GM23338 (cell line): ENCODE measurements around the gene PKNOX2. TPM values are rescaled to one million over a fixed set of nuclear protein-coding genes. Genes with fewer than 3 reads are reported as not detected.

ENCODE experiments used
- ATAC-seq: fragments of 200-7000 bp; cut with Tn5 transposase; 3 replicates; pipeline ENCODE4 v1.9.1; 2020
- DNase-seq: peaks from one replicate; pipeline ENCODE4 v3.0.0-alpha.2; 2015; ENCODE audit warnings: low spot score
- H2AFZ ChIP-seq: fragments of 200-600 bp; sonication (generic); 2 replicates; pipeline ENCODE4 v1.8.0; 2016; ENCODE audit warnings: antibody characterized with exemption, mild to moderate bottlenecking, moderate library complexity
- H3F3A ChIP-seq: fragments of 200-600 bp; sonication (generic); replicated peaks from 2 replicates; pipeline ENCODE4 v1.8.0; 2017; ENCODE audit warnings: antibody characterized with exemption, mixed run types, low read depth
- H3K27ac ChIP-seq: fragments of 200-600 bp; sonication (generic); 2 replicates; pipeline ENCODE4 v1.6.1; 2016; ENCODE audit warnings: low read depth
- H3K27me3 ChIP-seq: fragments of 200-600 bp; sonication (generic); 2 replicates; pipeline ENCODE4 v1.8.0; 2016; ENCODE audit warnings: mild to moderate bottlenecking, mixed run types, moderate library complexity; ENCODE audit not compliant: insufficient read depth
- H3K36me3 ChIP-seq: fragments of 200-600 bp; sonication (generic); 2 replicates; pipeline ENCODE4 v1.8.0; 2016; ENCODE audit warnings: mild to moderate bottlenecking; ENCODE audit not compliant: insufficient read depth
- H3K4me1 ChIP-seq: fragments of 200-600 bp; sonication (generic); 2 replicates; pipeline ENCODE4 v1.8.0; 2016; ENCODE audit warnings: mild to moderate bottlenecking, moderate library complexity; ENCODE audit not compliant: insufficient read depth
- H3K4me2 ChIP-seq: fragments of 200-600 bp; sonication (generic); 2 replicates; pipeline ENCODE4 v1.7.1; 2017; ENCODE audit warnings: mixed run types
- H3K4me3 ChIP-seq: fragments of 200-600 bp; sonication (generic); 2 replicates; pipeline ENCODE4 v1.6.1; 2016; ENCODE audit warnings: mixed run types
- H3K79me2 ChIP-seq: fragments of 200-600 bp; sonication (generic); replicated peaks from 2 replicates; pipeline ENCODE4 v1.8.0; 2017; ENCODE audit warnings: mild to moderate bottlenecking; ENCODE audit not compliant: insufficient read depth
- H3K9me2 ChIP-seq: fragments of 200-600 bp; sonication (generic); 2 replicates; pipeline ENCODE4 v1.8.0; 2017; ENCODE audit not compliant: insufficient read depth
- H4K20me1 ChIP-seq: fragments of 200-600 bp; sonication (generic); replicated peaks from 2 replicates; pipeline ENCODE4 v1.8.0; 2017; ENCODE audit warnings: mild to moderate bottlenecking; ENCODE audit not compliant: insufficient read depth
- H3K27ac Mint-ChIP-seq: 2 replicates; pipeline ENCODE4 v1.8.0; 2020; ENCODE audit warnings: inconsistent platforms, mild to moderate bottlenecking, moderate library complexity, mixed read lengths
- H3K27me3 Mint-ChIP-seq: 3 replicates; pipeline ENCODE4 v1.8.0; 2022; ENCODE audit warnings: low read depth, mild to moderate bottlenecking, moderate library complexity, mixed read lengths, inconsistent platforms; ENCODE audit not compliant: insufficient read depth, poor library complexity
- H3K36me3 Mint-ChIP-seq: 3 replicates; pipeline ENCODE4 v1.8.0; 2021; ENCODE audit warnings: low read depth, mild to moderate bottlenecking, inconsistent platforms, moderate library complexity, mixed read lengths
- H3K4me1 Mint-ChIP-seq: 3 replicates; pipeline ENCODE4 v1.8.0; 2020; ENCODE audit warnings: mild to moderate bottlenecking, inconsistent platforms, mixed read lengths
- H3K4me3 Mint-ChIP-seq: 3 replicates; pipeline ENCODE4 v1.8.0; 2021; ENCODE audit warnings: moderate library complexity, mild to moderate bottlenecking, inconsistent platforms, mixed read lengths
- H3K9me3 Mint-ChIP-seq: 3 replicates; pipeline ENCODE4 v1.8.0; 2020; ENCODE audit warnings: moderate library complexity, mild to moderate bottlenecking, inconsistent platforms, mixed read lengths
- CREB1 ChIP-seq: fragments of 250-450 bp; sonication (Bioruptor Pico); IDR thresholded peaks from 2 replicates; pipeline ENCODE4 v1.5.0; 2020; ENCODE audit warnings: low read depth, mild to moderate bottlenecking, moderate library complexity
- EZH2 ChIP-seq: fragments of 200-600 bp; sonication (generic); IDR thresholded peaks from one replicate; pipeline ENCODE4 v1.8.0; 2017; ENCODE audit warnings: antibody characterized with exemption, mild to moderate bottlenecking, low read depth; ENCODE audit not compliant: unreplicated experiment
- EZH2phosphoT487 ChIP-seq: fragments of 200-600 bp; sonication (generic); IDR thresholded peaks from one replicate; pipeline ENCODE4 v1.8.1; 2018; ENCODE audit warnings: antibody characterized with exemption; ENCODE audit not compliant: unreplicated experiment
- NANOG ChIP-seq: IDR thresholded peaks from 2 replicates; pipeline ENCODE4 v1.6.1; 2016; ENCODE audit warnings: antibody characterized with exemption, borderline replicate concordance
- ZNF114 ChIP-seq: fragments of 250-450 bp; sonication (Bioruptor Pico); IDR thresholded peaks from 2 replicates; pipeline ENCODE4 v1.5.0; 2020; ENCODE audit warnings: mild to moderate bottlenecking, moderate library complexity
- ZNF331 ChIP-seq: fragments of 250-450 bp; sonication (Bioruptor Pico); IDR thresholded peaks from 2 replicates; pipeline ENCODE4 v1.5.0; 2020; ENCODE audit warnings: low read depth, mild to moderate bottlenecking, moderate library complexity
- polyA plus RNA-seq: library from polyadenylated mRNA; unstranded; fragments of >200 nt; fragmentation: Nextera tagmentation; extraction: Ambion mirVana; gene quantifications from 2 replicates; pipeline ENCODE4 v1.2.1, GENCODE V29; 2016
- total RNA-seq: library from RNA; depleted of rRNA; stranded (reverse); fragments of >200 nt; shearing (Covaris generic); gene quantifications from 2 replicates; pipeline ENCODE4 v1.2.3, GENCODE V29; 2014
- TF ChIP-seq, protein P1 (sequence below): IDR thresholded peaks from 2 replicates; pipeline ENCODE4 v1.6.1; 2016; ENCODE audit warnings: antibody characterized with exemption
- TF ChIP-seq, protein P2 (sequence below): fragments of 250-450 bp; sonication (Bioruptor Pico); IDR thresholded peaks from 2 replicates; pipeline ENCODE4 v1.5.0; 2020; ENCODE audit warnings: mild to moderate bottlenecking, moderate library complexity
- TF ChIP-seq, protein P3 (sequence below): IDR thresholded peaks from one replicate; pipeline ENCODE4 v1.6.1; 2018; ENCODE audit warnings: antibody characterized with exemption; ENCODE audit not compliant: unreplicated experiment

The PKNOX2 gene
- total and polyA plus RNA-seq, 2 experiments from 2014 or later: 0.42 to 0.83 TPM

DNA sequence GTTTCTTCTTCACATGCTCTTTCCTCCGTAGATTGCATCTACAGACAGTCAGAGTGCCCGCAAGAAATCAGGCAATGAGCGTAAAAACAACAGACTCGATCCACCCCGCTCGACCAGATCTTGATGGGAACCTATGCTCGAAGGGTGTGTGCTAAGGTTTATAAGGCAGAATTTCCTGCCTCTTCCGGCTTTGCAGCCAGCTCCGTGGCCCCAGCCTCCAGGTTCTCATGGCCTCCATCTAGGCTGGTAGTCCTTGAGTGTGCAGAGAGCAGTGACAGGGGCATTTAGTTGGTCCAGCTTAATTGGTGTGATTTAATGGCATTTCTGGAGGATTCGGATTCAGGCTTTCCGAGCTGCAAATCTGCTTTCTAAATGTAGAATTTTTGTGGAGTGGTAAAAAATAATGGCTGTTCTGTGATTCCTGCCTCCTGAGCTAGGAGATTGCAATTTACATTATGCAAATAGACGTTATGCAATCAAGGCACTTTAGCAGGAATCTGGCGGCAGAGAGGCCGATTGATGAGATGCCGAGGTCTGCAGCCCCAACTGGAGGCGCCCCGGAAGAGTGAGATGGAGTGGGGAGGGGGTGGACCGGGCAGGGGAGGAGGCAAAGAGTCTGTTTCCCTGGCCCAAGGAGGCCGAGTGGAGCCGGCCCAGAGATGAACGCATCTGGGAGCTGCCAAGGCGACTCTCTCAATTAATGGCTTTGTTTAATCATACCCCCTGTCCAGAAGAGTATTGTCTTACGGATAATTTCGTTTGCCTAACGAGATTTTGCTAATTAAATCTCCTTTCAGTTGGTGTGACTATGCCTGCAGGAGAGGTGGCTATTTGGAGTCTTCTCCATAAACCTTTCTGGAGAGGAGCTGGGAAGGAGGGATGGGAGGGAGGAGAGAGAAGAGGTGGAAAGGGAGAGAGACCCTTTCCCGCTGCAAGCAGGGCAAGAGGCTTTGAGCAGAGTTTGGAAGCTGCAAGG lies 75.3 kb downstream of the PKNOX2 start:
- Mint-ChIP-seq H3K36me3 (no peaks in the 10 kb centered on the region; the same call in 2 of the 3 replicates), H3K4me1 (peaks cover 44% of the 10 kb centered on the region), H3K27me3 (peaks cover 10% of the 10 kb centered on the region), H3K9me3 (no peaks in the 10 kb centered on the region), H3K27ac (0 out of 2 replicates have a peak overlapping the region, but pooled peaks have one; percentile 50), H3K4me3 (no peak overlapping the region)
- Histone ChIP-seq H3K4me2 (peak overlapping the region; percentile 8; the same call in 1 of the 2 replicates), H3F3A (no peaks in the 10 kb centered on the region), H3K36me3 (no peaks in the 10 kb centered on the region), H3K27me3 (no peaks in the 10 kb centered on the region), H2AFZ (peak overlapping the region; percentile 90), H3K9me2 (0 out of 2 replicates have a peak, but pooled peaks cover 5% of the 10 kb centered on the region), H3K79me2 (no peaks in the 10 kb centered on the region), H4K20me1 (no peaks in the 10 kb centered on the region), H3K27ac (no peak overlapping the region), H3K4me3 (no peak overlapping the region), H3K4me1 (peaks cover 22% of the 10 kb centered on the region)
- DNase-seq (peak; percentile 78), ATAC-seq (peak; percentile 82)
- TF ChIP-seq, protein P1, sequence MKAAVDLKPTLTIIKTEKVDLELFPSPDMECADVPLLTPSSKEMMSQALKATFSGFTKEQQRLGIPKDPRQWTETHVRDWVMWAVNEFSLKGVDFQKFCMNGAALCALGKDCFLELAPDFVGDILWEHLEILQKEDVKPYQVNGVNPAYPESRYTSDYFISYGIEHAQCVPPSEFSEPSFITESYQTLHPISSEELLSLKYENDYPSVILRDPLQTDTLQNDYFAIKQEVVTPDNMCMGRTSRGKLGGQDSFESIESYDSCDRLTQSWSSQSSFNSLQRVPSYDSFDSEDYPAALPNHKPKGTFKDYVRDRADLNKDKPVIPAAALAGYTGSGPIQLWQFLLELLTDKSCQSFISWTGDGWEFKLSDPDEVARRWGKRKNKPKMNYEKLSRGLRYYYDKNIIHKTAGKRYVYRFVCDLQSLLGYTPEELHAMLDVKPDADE: no peak
- TF ChIP-seq, protein P2, sequence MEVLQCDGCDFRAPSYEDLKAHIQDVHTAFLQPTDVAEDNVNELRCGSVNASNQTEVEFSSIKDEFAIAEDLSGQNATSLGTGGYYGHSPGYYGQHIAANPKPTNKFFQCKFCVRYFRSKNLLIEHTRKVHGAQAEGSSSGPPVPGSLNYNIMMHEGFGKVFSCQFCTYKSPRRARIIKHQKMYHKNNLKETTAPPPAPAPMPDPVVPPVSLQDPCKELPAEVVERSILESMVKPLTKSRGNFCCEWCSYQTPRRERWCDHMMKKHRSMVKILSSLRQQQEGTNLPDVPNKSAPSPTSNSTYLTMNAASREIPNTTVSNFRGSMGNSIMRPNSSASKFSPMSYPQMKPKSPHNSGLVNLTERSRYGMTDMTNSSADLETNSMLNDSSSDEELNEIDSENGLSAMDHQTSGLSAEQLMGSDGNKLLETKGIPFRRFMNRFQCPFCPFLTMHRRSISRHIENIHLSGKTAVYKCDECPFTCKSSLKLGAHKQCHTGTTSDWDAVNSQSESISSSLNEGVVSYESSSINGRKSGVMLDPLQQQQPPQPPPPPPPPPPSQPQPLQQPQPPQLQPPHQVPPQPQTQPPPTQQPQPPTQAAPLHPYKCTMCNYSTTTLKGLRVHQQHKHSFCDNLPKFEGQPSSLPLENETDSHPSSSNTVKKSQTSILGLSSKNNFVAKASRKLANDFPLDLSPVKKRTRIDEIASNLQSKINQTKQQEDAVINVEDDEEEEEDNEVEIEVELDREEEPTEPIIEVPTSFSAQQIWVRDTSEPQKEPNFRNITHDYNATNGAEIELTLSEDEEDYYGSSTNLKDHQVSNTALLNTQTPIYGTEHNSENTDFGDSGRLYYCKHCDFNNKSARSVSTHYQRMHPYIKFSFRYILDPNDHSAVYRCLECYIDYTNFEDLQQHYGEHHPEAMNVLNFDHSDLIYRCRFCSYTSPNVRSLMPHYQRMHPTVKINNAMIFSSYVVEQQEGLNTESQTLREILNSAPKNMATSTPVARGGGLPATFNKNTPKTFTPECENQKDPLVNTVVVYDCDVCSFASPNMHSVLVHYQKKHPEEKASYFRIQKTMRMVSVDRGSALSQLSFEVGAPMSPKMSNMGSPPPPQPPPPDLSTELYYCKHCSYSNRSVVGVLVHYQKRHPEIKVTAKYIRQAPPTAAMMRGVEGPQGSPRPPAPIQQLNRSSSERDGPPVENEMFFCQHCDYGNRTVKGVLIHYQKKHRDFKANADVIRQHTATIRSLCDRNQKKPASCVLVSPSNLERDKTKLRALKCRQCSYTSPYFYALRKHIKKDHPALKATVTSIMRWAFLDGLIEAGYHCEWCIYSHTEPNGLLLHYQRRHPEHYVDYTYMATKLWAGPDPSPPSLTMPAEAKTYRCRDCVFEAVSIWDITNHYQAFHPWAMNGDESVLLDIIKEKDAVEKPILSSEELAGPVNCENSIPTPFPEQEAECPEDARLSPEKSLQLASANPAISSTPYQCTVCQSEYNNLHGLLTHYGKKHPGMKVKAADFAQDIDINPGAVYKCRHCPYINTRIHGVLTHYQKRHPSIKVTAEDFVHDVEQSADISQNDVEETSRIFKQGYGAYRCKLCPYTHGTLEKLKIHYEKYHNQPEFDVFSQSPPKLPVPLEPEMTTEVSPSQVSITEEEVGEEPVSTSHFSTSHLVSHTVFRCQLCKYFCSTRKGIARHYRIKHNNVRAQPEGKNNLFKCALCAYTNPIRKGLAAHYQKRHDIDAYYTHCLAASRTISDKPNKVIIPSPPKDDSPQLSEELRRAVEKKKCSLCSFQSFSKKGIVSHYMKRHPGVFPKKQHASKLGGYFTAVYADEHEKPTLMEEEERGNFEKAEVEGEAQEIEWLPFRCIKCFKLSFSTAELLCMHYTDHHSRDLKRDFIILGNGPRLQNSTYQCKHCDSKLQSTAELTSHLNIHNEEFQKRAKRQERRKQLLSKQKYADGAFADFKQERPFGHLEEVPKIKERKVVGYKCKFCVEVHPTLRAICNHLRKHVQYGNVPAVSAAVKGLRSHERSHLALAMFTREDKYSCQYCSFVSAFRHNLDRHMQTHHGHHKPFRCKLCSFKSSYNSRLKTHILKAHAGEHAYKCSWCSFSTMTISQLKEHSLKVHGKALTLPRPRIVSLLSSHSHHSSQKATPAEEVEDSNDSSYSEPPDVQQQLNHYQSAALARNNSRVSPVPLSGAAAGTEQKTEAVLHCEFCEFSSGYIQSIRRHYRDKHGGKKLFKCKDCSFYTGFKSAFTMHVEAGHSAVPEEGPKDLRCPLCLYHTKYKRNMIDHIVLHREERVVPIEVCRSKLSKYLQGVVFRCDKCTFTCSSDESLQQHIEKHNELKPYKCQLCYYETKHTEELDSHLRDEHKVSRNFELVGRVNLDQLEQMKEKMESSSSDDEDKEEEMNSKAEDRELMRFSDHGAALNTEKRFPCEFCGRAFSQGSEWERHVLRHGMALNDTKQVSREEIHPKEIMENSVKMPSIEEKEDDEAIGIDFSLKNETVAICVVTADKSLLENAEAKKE (CRISPR knock-in tag): no peak
- TF ChIP-seq, protein P3, sequence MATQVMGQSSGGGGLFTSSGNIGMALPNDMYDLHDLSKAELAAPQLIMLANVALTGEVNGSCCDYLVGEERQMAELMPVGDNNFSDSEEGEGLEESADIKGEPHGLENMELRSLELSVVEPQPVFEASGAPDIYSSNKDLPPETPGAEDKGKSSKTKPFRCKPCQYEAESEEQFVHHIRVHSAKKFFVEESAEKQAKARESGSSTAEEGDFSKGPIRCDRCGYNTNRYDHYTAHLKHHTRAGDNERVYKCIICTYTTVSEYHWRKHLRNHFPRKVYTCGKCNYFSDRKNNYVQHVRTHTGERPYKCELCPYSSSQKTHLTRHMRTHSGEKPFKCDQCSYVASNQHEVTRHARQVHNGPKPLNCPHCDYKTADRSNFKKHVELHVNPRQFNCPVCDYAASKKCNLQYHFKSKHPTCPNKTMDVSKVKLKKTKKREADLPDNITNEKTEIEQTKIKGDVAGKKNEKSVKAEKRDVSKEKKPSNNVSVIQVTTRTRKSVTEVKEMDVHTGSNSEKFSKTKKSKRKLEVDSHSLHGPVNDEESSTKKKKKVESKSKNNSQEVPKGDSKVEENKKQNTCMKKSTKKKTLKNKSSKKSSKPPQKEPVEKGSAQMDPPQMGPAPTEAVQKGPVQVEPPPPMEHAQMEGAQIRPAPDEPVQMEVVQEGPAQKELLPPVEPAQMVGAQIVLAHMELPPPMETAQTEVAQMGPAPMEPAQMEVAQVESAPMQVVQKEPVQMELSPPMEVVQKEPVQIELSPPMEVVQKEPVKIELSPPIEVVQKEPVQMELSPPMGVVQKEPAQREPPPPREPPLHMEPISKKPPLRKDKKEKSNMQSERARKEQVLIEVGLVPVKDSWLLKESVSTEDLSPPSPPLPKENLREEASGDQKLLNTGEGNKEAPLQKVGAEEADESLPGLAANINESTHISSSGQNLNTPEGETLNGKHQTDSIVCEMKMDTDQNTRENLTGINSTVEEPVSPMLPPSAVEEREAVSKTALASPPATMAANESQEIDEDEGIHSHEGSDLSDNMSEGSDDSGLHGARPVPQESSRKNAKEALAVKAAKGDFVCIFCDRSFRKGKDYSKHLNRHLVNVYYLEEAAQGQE: no peak
- no peak for TF ChIP-seq EZH2
- TF ChIP-seq EZH2phosphoT487: no peak
- TF ChIP-seq CREB1 (CRISPR knock-in tag): no peak
- no peak for TF ChIP-seq ZNF114
- no peak for TF ChIP-seq ZNF331 (CRISPR knock-in tag)
- TF ChIP-seq NANOG: 0 out of 2 replicates have a peak, but pooled peaks have one; percentile 10
